Motor neuron (in vitro differentiated cells): ENCODE results near the gene FXYD2. TPM values are rescaled to one million over a fixed set of nuclear protein-coding genes. Genes with fewer than 3 reads are reported as not detected.
A peak's percentile ranks its signal among the peaks of the same experiment; 100 is the strongest.

Experiments used
- ATAC-seq, 8 experiments: fragments of 200-7000 bp; cut with Tn5 transposase; replicated peaks in 6 of 8; 2 replicates each; pipeline ENCODE4 v1.8.0; 2021; ENCODE audit warnings: mild to moderate bottlenecking in 8 of 8, moderate library complexity in 8 of 8
- H3K27ac ChIP-seq, 2 donors: fragments of 250-450 bp; sonication (Bioruptor Pico); 2 replicates each; pipeline ENCODE4 v1.9.0; 2021; ENCODE audit warnings: antibody characterized with exemption in 2 of 2, mild to moderate bottlenecking in 2 of 2, moderate library complexity in 1 of 2
- H3K4me1 ChIP-seq, 2 donors: fragments of 250-450 bp; sonication (Bioruptor Pico); replicated peaks in 1 of 2; 2 replicates each; pipeline ENCODE4 v1.6.1; 2021; ENCODE audit warnings: antibody characterized with exemption in 2 of 2, mild to moderate bottlenecking in 2 of 2, moderate library complexity in 1 of 2
- H3K4me3 ChIP-seq, 5 donors: fragments of 250-450 bp; sonication (Bioruptor Pico); 2 replicates each; pipeline ENCODE4 v1.9.0; 2021; ENCODE audit warnings: antibody characterized with exemption in 5 of 5, mild to moderate bottlenecking in 5 of 5, moderate library complexity in 4 of 5
- WGBS, 10 experiments: fragments of 450-650 bp; shearing (Covaris generic); methylation state at CpG; one replicate each; pipeline ENCODE4 v1.0.0; 2022; 5-methylcytosine and 5-hydroxymethylcytosine counted together
- in situ Hi-C, 9 experiments: fragments of 400-800 bp; cut with MboI; loops; one replicate each; pipeline ENCODE4 v1.15.0; 2021; ENCODE audit warnings: low sequenced_read_pairs in 9 of 9, low pct_unique_long_range_greater_than_20kb in 2 of 9; ENCODE audit not compliant: unreplicated experiment in 9 of 9
- total RNA-seq, 8 experiments: library from RNA; unstranded; fragments of 300-600 nt; gene quantifications; 2 replicates each; pipeline versions ENCODE4 v1.2.3 to v1.2.4, GENCODE V29; 2022

Gene FXYD2
- total RNA-seq, 8 experiments from 2014 or later, result 0.22 to 4.3 (median 1.3) TPM

- Histone ChIP-seq H3K4me1 (no peaks in the 10 kb centered on the region), H3K27ac (no peak overlapping the region), H3K4me3 (no peak overlapping the region)
- 9 to 79% (median 50%) methylated on average over 2 to 3 of the region's 3 CpGs; no CpG with 5 or more reads in 1 of the 10 experiments for WGBS, 10 experiments
- in situ Hi-C loops, result loop anchor here in 1 of 9 experiments (10.0 kb wide), 1 partner anchor 92 kb away; no protein-coding TSS in a partner anchor
- ATAC-seq, result no peak
Observed at GRCh38 chr11:117852309-117852708, 27.8 kb upstream of the FXYD2 start.

GRCh38 chr11:117851852-117852251 lies 27.3 kb upstream of the FXYD2 start:
- no peak overlapping the region for H3K4me3 ChIP-seq
- H3K4me1 ChIP-seq, result no peaks in the 10 kb centered on the region
- 0 to 100% (median 84%) methylated on average over 1 to 3 of the region's 3 CpGs; no CpG with 5 or more reads in 2 of the 10 experiments for WGBS, 10 experiments
- peak in 1 of 8 experiments; percentile 30 for ATAC-seq
- H3K27ac ChIP-seq, result no peak overlapping the region
- in situ Hi-C loops, result loop anchor here in 1 of 9 experiments (10.0 kb wide), 1 partner anchor 93 kb away; no protein-coding TSS in a partner anchor

DNA sequence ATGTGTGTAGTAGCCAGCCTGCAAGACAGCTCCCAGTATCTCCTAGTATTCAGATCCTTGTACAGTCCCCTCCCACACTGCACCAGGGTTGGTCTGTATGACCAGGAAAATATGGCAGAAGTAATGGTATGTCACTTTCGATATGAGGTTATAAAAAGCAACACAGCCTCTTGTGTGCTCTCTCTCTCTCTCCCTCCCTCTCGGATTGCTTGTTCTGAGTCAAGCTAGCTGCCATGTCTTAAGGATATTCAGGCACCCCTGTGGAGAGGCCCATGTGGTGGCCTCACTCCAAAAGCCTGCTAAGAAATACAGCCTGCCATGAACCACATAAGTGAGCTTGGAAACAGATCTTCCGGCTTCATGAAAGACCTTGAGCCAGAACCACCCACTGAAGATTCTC lies 26.6 kb upstream of the FXYD2 start:
- WGBS, 10 experiments, result 0 to 80% (median 43%) methylated on average over 1 to 2 of the region's 3 CpGs; no CpG with 5 or more reads in 3 of the 10 experiments
- Histone ChIP-seq H3K4me3 (no peak overlapping the region), H3K27ac (no peak overlapping the region), H3K4me1 (no peaks in the 10 kb centered on the region)
- in situ Hi-C loops, result loop anchor here in 1 of 9 experiments (10.0 kb wide), 1 partner anchor 94 kb away; no protein-coding TSS in a partner anchor
- peak in 4 of 8 experiments; percentile 27 to 95 (median 68) for ATAC-seq

- in situ Hi-C loops, result loop anchor here in 8 of 9 experiments (10.0 to 25.0 kb wide), 3 partner anchors 87 to 212 kb away; partner anchors contain the start of gene TMPRSS13 (in 3 of the 8)
- 75 to 100% (median 93%) methylated on average over 1 to 6 of the region's 6 CpGs; no CpG with 5 or more reads in 1 of the 10 experiments for WGBS, 10 experiments
- ATAC-seq, result no peak
- H3K4me1 ChIP-seq, result no peaks in the 10 kb centered on the region
- H3K27ac ChIP-seq, result no peak overlapping the region
- H3K4me3 ChIP-seq, result no peak overlapping the region
Observed at GRCh38 chr11:117849781-117850414, 25.4 kb upstream of the FXYD2 start.

GRCh38 chr11:117843666-117844484 lies 19.3 kb upstream of the FXYD2 start:
- Histone ChIP-seq H3K27ac (no peak overlapping the region), H3K4me1 (peaks cover 0 to 2% of the 10 kb centered on the region in 2 donors), H3K4me3 (no peak overlapping the region)
- ATAC-seq, result peak; percentile 67 to 90 (median 79)
- in situ Hi-C loops, result loop anchor here in 7 of 9 experiments (5.0 to 25.0 kb wide), 4 partner anchors 93 to 218 kb away; partner anchors contain the start of gene TMPRSS13 (in 3 of the 7)
- 0 to 24% (median 9%) methylated on average over 3 to 5 of the region's 9 CpGs; no CpG with 5 or more reads in 6 of the 10 experiments for WGBS, 10 experiments

GRCh38 chr11:117842131-117842941 lies 17.8 kb upstream of the FXYD2 start:
- Histone ChIP-seq H3K27ac (no peak overlapping the region), H3K4me1 (peaks cover 9 to 11% of the 10 kb centered on the region in 2 donors), H3K4me3 (no peak overlapping the region)
- in situ Hi-C loops, result loop anchor here in 7 of 9 experiments (5.0 to 25.0 kb wide), 4 partner anchors 95 to 220 kb away; partner anchors contain the start of gene TMPRSS13 (in 3 of the 7)
- 40 to 100% (median 80%) methylated on average over 1 to 9 of the region's 16 CpGs; no CpG with 5 or more reads in 1 of the 10 experiments for WGBS, 10 experiments
- ATAC-seq, result peak in 2 of 8 experiments; percentile 21 to 35

DNA sequence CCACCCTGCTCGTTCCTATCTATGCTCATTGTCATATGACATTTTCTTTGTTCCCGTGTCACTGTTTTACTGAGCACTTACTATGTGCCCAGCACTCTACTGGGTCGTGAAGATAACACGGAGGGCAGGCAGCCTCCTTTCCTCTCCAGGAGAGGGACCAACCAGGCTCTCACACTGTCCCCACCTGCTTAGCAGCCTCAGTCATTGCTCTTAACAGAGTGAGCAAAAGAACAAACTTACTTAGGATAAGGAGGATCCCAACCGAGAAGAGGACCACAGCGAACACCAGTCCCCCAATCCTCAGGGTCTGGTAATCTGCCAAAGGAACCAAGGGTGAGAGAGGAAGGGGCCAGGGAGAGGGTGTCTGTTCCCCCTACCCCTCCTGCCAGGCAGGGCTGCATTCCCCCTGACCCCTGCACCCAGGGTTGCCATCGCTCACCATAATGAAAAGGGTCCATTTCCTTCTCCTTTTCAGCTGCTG lies 17.0 kb upstream of the FXYD2 start:
- in situ Hi-C loops, result loop anchor here in 7 of 9 experiments (5.0 to 25.0 kb wide), 4 partner anchors 96 to 221 kb away; partner anchors contain the start of gene TMPRSS13 (in 3 of the 7)
- Histone ChIP-seq H3K27ac (no peak overlapping the region), H3K4me1 (peaks cover 14 to 18% of the 10 kb centered on the region in 2 donors), H3K4me3 (no peak overlapping the region)
- no peak for ATAC-seq
- WGBS, 10 experiments, result 57 to 100% (median 93%) methylated on average over 2 to 5 of the region's 7 CpGs; no CpG with 5 or more reads in 3 of the 10 experiments

GRCh38 chr11:117840881-117841550 lies 16.5 kb upstream of the FXYD2 start:
- no peak for ATAC-seq
- Histone ChIP-seq H3K4me3 (no peak overlapping the region), H3K27ac (no peak overlapping the region), H3K4me1 (peaks cover 14 to 21% of the 10 kb centered on the region in 2 donors)
- in situ Hi-C loops, result loop anchor here in 7 of 9 experiments (5.0 to 25.0 kb wide), 4 partner anchors 96 to 221 kb away; partner anchors contain the start of gene TMPRSS13 (in 3 of the 7)
- WGBS, 10 experiments, result 29 to 100% (median 87%) methylated on average over 1 to 9 of the region's 11 CpGs; no CpG with 5 or more reads in 3 of the 10 experiments

DNA sequence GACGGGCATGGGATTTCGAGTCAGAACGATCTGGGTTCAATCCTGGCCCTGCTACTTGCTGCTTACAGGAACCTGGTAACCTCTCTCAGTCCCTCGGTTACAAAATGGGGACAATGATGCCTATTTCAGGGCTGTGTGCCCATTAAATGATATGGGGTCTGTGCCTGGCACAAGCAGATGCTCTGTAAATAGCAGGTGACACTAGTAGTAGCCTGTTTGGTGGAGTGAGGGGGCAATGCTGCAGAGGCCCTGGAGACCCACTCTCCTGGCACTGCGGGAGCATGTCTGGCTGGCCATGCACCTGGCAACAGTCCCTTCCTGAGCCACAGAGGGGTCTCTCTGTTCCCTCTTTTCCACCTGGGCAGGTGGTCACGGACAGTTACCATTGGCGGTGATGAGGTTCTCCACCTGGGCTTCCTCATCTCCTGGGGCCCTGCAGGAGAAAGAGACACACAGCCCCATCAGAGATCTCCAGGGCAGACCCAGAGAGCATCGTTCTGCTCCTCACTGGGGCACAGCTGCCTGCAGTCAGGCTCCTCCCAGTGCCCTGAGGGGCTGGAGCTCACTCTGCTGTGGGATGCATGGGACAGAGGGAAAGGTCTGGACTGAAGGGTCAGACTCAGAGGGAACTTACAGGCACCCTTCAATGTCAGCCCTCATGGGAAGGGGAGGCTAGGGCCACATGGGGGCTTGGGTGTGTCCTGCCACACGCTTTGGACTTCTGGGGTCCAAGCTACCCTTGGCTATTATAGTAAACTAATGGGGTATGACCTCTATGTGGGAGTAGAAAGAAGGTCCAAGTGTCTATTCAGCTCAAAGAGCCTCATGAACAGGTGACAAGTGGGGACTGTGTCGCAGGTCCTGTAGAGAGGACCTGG lies 15.6 kb upstream of the FXYD2 start:
- 41 to 100% (median 79%) methylated on average over 1 to 5 of the region's 10 CpGs; no CpG with 5 or more reads in 6 of the 10 experiments for WGBS, 10 experiments
- H3K27ac ChIP-seq, result no peak overlapping the region
- in situ Hi-C loops, result loop anchor here in 8 of 9 experiments (5.0 to 25.0 kb wide), 4 partner anchors 97 to 222 kb away; partner anchors contain the start of gene TMPRSS13 (in 3 of the 8)

GRCh38 chr11:117839380-117839881 lies 14.9 kb upstream of the FXYD2 start:
- H3K4me1 ChIP-seq, result peaks cover 22 to 27% of the 10 kb centered on the region in 2 donors
- ATAC-seq, result no peak
- H3K27ac ChIP-seq, result no peak overlapping the region
- in situ Hi-C loops, result loop anchor here in 7 of 9 experiments (10.0 to 25.0 kb wide), 3 partner anchors 98 to 223 kb away; partner anchors contain the start of gene TMPRSS13 (in 3 of the 7)
- WGBS, 10 experiments, result 28 to 100% (median 76%) methylated on average over 1 to 7 of the region's 7 CpGs; no CpG with 5 or more reads in 2 of the 10 experiments
- H3K4me3 ChIP-seq, result no peak overlapping the region

More for the DNA sequence above, 15.6 kb upstream of the FXYD2 start:
- Histone ChIP-seq H3K4me3 (no peak overlapping the region), H3K4me1 (peaks cover 16 to 21% of the 10 kb centered on the region in 2 donors)
- ATAC-seq, result peak in 2 of 8 experiments; percentile 28 to 59
